Measurements from ENCODE around the gene RGS6. TPM values are rescaled to one million over a fixed set of nuclear protein-coding genes. Genes with fewer than 3 reads are reported as not detected.
A peak's percentile ranks its signal among the peaks of the same experiment; 100 is the strongest.

The RGS6 gene
- total RNA-seq, 1 experiment from 2014 or later, result not detected

GRCh38 chr14:72523424-72524294 is 591.4 kb downstream of the RGS6 start:
- DNase-seq (ENCODE audit: low read depth), result peak; percentile 69

- DNase-seq (ENCODE audit: low read depth), result no peak
Observed at GRCh38 chr14:72524295-72524629, 592.0 kb downstream of the RGS6 start.

- no peak for DNase-seq (ENCODE audit: low read depth)
Observed at GRCh38 chr14:72525087-72525915, 593.1 kb downstream of the RGS6 start.

- DNase-seq (ENCODE audit: low read depth), result no peak
Observed at GRCh38 chr14:72527591-72527990, 595.4 kb downstream of the RGS6 start.

GRCh38 chr14:72528059-72528862 is 596.0 kb downstream of the RGS6 start:
- DNase-seq (ENCODE audit: low read depth), result peak; percentile 81

GRCh38 chr14:72528863-72529175 is 596.6 kb downstream of the RGS6 start:
- DNase-seq (ENCODE audit: low read depth), result no peak

- no peak for DNase-seq (ENCODE audit: low read depth)
Observed at GRCh38 chr14:72532686-72533454, 600.6 kb downstream of the RGS6 start.

- DNase-seq (ENCODE audit: low read depth), result no peak
Observed at GRCh38 chr14:72535485-72535884, 603.3 kb downstream of the RGS6 start.

- no peak for DNase-seq (ENCODE audit: low read depth)
Observed at GRCh38 chr14:72538387-72538786, 606.2 kb downstream of the RGS6 start.

- no peak for DNase-seq (ENCODE audit: low read depth)
Observed at GRCh38 chr14:72539661-72540315, 607.6 kb downstream of the RGS6 start.

- no peak for DNase-seq (ENCODE audit: low read depth)
Observed at GRCh38 chr14:72540836-72541235, 608.6 kb downstream of the RGS6 start.

- DNase-seq (ENCODE audit: low read depth), result no peak
Observed at GRCh38 chr14:72541546-72541945, 609.3 kb downstream of the RGS6 start.

GRCh38 chr14:72543341-72543740 is 611.1 kb downstream of the RGS6 start:
- DNase-seq (ENCODE audit: low read depth), result peak; percentile 47

- DNase-seq (ENCODE audit: low read depth), result peak; percentile 60
Observed at GRCh38 chr14:72544615-72545387, 612.6 kb downstream of the RGS6 start.

GRCh38 chr14:72545411-72546311 is 613.4 kb downstream of the RGS6 start:
- peak; percentile 40 for DNase-seq (ENCODE audit: low read depth)

GRCh38 chr14:72546344-72547016 is 614.3 kb downstream of the RGS6 start:
- no peak for DNase-seq (ENCODE audit: low read depth)

- DNase-seq (ENCODE audit: low read depth), result peak; percentile 51
Observed at GRCh38 chr14:72547999-72548398, 615.8 kb downstream of the RGS6 start.

GRCh38 chr14:72549026-72549425 is 616.8 kb downstream of the RGS6 start:
- peak; percentile 86 for DNase-seq (ENCODE audit: low read depth)

Measured in RPMI7951 (cell line).